T-helper 1 cell (primary cell): ENCODE data around the gene S100A16.
A peak's percentile ranks its signal among the peaks of the same experiment; 100 is the strongest.

ENCODE experiments used
- DNase-seq, 5 donors: peaks; one replicate each; pipeline ENCODE4 v3.0.0-alpha.2; 2012 to 2020

The S100A16 gene

GRCh38 chr1:153635872-153636271 is 22.9 kb upstream of the S100A16 start:
- DNase-seq: no peak

GRCh38 chr1:153633754-153634665 is 21.1 kb upstream of the S100A16 start, which contains the start of gene CHTOP:
Gene CHTOP, plus strand, starts transcription at chr1:153634066. Its CDS starts 2,523 bp downstream, at chr1:153636589.
- peak; percentile 85 to 98 (median 91) for DNase-seq

GRCh38 chr1:153633161-153633753 is 20.3 kb upstream of the S100A16 start:
- no peak for DNase-seq

GRCh38 chr1:153631047-153632022 is 18.4 kb upstream of the S100A16 start:
- no peak for DNase-seq

GRCh38 chr1:153630384-153630783 is 17.4 kb upstream of the S100A16 start:
- no peak for DNase-seq

GRCh38 chr1:153629971-153630370 is 17.0 kb upstream of the S100A16 start:
- DNase-seq: no peak

GRCh38 chr1:153629343-153629665 is 16.4 kb upstream of the S100A16 start:
- DNase-seq: no peak

- no peak for DNase-seq
Measured at GRCh38 chr1:153628638-153629342, 15.9 kb upstream of the S100A16 start.

- DNase-seq: no peak
Measured at GRCh38 chr1:153627715-153628626, 15.0 kb upstream of the S100A16 start, which contains the start of gene S100A1. Gene S100A1, plus strand, starts transcription at chr1:153628434. Its CDS starts 2,088 bp downstream, at chr1:153630522.

GRCh38 chr1:153626904-153627714 is 14.2 kb upstream of the S100A16 start, which contains the start of gene S100A13:
Gene S100A13, minus strand, starts transcription at chr1:153627505. Its CDS starts 1,033 bp downstream, at chr1:153626472.
- no peak for DNase-seq

- no peak for DNase-seq
Measured at GRCh38 chr1:153626477-153626903, 13.6 kb upstream of the S100A16 start.

GRCh38 chr1:153624965-153625611 is 12.2 kb upstream of the S100A16 start:
- DNase-seq: no peak

GRCh38 chr1:153623101-153623500 is 10.2 kb upstream of the S100A16 start:
- DNase-seq: no peak

GRCh38 chr1:153619171-153619570 is 6.2 kb upstream of the S100A16 start:
- no peak for DNase-seq

- DNase-seq: peak in 2 of 5 donors; percentile 40 to 65
Measured at GRCh38 chr1:153617663-153618062, 4.7 kb upstream of the S100A16 start.

GRCh38 chr1:153616917-153617311 is 4.0 kb upstream of the S100A16 start:
- no peak for DNase-seq

- no peak for DNase-seq
Measured at GRCh38 chr1:153616144-153616916, 3.4 kb upstream of the S100A16 start, which contains the start of gene S100A14. Gene S100A14, minus strand, starts transcription at chr1:153616325. Its CDS starts 467 bp downstream, at chr1:153615858.

- no peak for DNase-seq
Measured at GRCh38 chr1:153615406-153615805, 2.5 kb upstream of the S100A16 start.
